HK-2 (cell line): ENCODE results near the gene SIK3.

Experiments used
- DNase-seq: peaks from one replicate; pipeline ENCODE4 v3.0.0-alpha.2; 2018; ENCODE audit not compliant: unreplicated experiment

SIK3 gene

DNA sequence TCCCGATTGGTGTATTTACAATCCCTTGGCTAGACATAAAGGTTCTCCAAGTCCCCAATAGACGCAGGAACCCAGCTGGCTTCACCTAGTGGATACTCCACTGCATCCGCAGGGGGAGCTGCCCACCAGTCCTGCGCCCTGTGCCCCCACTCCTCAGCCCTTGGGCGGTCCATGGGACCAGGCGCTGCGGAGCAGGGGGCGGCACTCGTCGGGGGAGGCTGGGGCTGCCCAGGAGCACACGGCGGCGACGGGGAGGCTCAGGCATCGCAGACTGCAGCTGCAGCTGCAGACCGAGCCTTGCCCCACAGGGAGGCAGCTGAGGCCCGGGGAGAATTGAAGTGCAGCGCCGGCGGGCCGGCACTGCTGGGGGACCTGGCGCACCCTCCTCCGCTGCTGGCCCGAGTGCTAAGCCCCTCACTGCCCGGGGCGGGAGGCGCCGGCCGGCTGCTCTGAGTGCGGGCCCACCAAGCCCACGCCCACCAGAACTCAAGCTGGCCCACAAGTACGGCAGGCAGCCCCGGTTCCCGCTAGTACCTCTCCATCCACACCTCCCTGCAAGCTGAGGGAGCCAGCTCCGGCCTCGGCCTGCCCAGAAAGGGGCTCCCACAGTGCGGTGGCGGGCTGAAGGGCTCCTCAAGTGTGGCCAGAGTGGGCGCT is 12.2 kb upstream of the SIK3 start:
- no peak for DNase-seq

DNA sequence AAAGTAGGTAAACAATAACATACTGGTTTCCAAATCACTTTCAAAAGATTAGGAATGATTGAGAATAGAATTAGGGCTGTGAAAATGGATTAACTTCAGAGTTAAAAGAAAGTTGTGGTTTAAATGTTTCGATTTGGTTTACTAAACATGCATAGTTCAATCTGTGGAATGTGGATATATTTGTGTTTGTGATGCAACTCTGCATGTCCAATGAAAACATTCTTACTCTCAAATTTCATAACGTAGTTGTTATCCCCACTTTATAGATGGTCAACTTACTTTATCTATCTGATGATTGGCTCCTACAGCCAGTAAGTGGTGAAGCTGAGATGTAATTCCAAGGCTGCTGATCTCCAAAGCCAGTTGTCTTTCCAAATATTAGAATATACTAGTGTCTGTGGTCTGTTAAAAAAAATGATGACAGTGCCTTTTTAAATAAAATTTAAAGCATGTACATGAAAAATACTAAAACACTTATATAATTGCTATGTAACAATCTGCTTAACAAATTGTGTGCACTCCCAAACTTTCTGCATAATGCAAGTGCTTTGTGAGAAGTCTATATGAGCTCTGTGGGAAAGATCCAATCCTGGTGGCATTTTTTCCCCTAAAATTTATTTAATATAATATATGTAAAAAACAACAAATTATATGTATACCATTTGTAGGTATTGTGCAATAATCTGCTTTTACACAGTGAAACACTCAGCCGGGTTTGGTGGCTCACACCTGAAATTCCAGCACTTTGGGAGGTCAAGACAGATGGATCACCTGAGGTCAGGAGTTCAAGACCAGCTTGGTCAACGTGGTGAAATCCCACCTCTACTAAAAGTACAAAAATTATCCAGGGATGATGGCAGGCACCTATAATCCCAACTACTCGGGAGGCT is 9.7 kb upstream of the SIK3 start:
- DNase-seq = no peak

DNA sequence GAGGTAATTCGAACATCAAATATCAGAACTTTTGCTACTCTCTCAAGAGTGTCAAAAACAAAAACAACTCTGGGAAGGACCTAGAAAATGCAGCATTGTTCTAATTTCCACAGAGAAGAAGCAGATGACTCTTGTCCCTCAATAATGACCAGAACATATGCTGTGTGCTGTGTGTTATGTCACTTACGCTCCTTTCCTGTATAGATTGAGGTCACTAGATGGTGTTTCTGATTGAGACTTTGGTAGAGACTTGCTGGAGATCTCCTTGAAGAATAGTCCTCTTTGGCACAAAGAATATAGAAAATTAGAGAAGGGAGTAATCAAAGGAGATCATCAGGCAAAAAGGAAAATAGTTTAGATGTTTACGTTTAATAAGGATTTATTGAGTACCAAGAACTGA is 2.3 kb upstream of the SIK3 start:
- DNase-seq = no peak

DNA sequence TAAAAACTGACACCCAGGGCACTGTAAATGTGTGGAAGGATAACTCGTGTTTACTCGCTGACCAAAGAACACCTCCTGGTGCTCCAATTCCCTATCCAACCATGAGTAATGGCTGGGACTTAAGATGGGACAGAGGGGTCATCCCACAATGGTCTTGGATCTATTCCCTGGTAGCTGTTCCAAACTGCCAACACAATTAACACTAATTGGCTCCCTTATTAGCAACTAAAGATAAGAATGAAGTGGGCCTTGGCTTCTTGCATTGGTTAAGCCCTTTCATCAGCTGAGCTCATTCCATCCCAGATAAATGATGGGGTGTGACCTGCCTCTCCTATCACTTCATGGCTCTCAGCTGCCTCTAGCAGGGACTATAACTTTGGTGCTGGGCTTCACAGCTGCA is 1.5 kb upstream of the SIK3 start:
- DNase-seq = no peak

DNA sequence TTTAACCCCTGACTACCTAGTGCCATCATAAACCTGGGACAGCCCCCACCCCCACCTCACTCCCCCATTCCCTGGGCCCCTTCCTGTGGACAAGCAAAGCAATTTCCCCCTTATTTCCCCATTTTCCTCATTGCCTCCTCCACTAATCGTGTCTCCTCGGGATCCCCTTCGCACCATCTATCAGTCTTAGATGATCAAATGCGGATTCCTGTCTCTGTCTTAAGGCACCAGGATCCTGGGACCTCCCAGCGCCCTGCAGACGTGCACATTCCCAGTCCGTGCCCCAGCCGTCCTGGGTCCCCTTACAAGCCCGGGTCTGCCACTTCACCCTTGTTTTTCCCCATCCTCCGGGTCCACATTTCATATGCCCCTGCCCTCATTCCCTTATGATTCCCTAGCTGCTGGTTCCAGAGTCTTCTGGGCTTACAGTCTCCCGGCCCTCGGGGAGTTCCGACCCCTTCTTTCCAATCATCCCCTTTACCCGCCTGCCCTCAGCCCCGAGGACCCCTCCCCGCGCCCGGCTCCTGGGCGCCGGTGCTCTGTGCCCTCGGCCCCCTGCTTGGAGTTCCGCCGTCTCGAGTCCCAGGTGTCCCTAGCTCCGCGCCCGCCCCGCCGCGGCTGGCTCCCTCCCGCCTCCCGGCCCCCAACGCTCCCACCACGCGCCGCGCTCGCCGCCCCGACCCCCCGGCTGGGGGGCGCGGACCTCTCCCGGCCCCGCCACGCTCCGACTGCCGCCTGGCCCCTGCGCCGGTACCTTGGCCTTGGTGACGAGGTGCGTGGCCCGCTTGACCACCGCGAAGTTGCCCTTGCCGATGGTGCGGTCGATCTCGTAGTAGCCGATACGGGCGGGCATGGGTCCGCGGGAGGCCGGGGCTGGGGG is 599 bp downstream of the SIK3 start:
- DNase-seq = peak; percentile 50

DNA sequence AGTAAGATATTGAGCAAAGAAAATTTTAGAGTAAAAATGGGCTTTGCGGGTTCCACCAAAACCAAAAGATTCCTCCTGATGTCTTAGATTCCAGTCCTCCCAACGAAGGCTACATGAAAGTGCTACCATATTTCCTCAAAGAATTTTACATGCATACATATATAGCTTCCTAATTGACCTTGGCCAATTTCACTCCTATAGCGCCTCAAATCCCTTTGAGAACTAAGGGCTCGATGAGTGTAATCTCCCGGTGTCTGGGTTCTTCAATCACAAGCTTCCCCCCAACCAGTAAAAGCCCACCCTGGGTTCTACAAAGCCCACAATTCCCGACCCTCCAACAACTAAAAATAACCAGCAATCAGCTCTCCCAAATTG is 1.2 kb downstream of the SIK3 start:
- no peak for DNase-seq

DNA sequence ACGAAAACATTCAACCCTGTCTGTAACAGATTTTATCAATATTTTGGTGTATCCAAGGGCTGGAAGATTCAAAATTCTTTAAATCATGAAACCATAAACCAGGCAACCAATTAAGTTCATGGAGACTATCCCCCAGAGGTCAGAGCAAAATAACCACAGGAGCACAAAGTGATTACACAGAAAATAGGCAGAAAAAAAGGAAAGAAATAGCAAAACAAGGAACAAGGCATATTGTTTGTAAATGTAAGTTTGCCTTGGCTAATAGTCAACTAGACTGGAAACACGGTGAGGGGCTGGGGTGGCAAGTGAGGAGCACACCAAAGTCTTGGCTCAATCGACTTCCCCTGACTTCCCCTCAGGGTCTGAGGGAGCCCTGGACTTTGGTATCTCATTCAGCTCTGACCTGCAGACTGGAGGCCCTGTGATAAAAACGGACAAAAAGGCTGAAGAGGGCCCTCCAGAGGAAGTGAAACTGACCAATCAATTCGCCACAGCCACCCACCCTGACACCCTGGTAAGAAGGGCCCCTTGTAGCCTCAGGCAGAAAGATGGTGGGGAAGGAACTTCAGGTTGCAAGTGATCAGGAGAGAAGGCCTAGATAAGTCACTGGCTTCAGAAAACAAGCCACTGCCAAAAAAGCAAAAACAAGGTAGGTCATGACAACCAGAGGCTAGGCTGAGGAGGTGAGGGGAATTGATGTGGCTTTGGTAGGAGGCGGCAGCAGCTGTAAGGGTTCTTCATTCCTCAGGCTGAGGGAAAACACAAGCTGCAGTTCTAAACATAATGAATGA is 1.8 kb downstream of the SIK3 start:
- DNase-seq = no peak

DNA sequence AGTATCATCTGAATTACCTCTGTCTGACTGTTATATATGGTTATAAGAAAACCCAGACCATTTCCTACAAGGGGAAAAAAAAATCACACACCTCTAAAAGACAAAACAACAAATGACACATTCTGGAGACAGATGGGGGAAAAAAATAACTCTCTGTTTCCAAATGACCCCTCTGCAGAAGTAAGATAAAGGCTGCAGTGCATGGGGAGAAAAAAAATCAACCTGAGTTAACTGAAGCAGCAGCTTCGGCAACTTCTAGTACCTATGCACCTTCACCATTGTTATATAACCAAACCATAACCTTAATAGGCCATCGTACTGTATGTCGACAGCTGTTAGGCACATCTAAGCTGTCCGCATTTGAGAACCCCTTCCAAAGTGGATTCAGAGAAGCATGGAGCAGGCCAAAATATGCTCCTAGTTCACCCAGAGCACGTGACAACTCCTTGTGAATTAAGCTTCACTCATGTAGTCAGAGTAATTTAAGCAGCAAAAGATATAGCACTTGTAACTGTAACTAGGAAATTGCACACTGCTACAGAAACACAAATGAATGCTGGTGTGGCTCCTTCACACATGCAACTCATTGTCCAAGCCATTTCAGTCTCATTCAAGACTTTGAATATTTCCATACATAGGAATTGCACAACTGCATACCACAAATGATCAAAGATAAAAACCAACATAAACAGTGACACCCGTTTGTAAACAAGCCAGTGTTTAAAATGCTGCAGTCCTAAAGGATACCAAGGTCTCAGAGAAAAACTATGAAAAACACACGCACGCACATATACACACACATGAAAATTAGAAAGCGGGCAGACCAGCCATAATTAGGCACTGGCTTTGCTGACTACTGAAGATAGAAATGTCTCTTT is 2.7 kb downstream of the SIK3 start:
- DNase-seq = no peak

DNA sequence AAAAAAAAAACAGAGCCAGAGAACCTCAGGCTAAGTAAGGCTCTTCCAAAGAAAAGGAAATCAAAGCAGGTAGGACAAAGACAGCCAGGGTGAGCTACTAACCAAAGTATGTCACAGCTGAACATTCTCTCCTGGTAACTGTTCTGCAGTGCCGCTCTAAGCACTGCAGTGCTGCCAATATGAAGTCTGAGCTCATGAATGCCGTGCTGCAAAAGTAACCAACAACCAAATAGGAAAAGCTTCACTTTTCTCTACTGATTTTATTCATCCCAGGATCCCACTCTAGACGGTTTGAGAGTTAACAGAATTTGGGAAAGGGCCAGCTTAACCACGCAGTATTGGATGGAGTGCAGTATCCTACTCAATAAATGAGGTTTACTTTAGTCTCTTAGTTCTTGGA is 3.5 kb downstream of the SIK3 start:
- no peak for DNase-seq

DNA sequence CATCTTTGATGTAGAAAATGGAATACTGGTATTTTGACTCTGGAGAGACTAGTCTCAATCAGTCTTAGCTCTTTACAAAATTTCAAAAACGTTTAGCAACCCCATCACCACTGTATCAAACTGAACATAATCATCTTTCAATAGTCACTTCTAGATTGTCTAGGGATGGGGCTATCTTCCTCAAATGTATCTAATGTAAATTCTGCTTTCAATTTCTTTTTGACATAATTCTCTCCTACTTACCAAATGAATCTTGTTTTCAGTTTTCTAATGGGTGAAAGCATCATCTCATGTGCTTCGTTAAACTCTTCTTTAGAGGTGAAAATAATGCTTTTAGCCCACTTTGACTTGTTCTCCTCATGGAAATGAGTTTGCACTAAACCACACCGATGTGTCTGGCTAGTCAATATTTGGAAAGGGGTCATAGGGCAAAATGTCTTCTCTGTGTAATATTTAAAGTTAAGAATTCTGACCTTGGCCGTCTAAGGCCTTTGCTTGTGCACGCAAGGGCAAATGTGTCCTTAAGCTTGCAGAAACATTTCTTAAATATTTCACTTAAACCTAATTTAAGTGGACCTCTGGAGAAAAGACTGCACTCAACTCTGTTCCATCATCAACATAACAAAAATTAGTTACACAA is 5.2 kb downstream of the SIK3 start:
- no peak for DNase-seq

DNA sequence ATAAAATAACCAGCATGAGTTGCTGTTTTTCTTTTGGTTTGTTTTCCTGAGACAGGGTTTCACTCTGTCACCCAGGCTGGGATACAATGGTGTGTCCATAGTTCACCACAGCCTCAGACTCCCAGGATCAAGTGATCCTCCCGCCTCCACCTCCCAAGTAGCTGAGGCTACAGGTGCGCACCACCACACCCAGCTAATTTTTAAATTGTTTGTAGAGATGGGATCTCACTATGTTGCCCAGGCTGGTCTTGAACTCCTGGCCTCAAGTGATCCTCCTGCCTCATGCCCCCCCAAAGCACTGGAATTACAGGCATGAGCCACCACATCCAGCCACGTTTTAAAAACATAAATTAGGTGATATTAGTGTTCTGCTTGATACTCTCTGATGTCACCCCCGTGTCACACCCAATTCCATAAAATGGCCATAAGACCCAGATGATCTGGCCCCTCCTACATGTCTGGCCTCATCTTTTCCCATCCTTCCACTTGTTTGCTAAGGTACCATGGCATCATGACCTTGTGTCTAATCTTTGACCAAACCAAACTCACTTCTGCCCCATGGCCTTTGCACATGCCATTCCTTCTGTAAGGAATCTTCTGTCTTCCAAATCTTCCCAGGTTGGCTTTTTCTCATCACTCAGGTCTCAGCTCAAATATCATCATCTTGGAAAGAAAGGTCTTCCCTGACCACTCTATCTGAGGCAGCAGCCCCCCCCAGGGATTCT is 6.3 kb downstream of the SIK3 start:
- DNase-seq = no peak

DNA sequence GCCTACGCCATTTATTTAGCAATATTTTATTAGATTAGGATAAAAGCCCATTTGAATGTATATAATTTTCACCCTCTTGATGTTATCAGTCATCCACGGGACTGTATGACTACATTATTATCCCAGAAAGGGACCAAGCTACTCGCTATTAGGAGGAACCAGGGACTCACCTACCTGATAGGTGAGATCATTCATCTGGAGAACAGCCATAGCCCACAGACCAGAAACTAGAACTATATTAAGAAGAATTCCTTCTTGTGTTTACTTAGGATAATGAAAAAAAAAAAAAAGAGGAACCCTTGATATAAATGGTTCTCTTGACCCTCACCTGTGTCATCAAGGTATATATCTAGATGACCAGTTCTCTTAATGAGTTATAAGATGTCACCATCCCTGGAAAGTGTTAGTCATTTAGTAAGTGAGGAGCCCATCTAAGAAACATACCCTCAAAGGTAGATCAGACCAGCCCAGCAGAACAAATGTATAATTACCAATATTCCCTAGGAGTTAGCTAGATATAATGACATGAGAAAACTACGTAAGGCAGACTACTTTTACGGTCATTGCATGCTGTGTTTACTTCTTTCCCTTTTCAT is 8.0 kb downstream of the SIK3 start:
- DNase-seq = no peak

DNA sequence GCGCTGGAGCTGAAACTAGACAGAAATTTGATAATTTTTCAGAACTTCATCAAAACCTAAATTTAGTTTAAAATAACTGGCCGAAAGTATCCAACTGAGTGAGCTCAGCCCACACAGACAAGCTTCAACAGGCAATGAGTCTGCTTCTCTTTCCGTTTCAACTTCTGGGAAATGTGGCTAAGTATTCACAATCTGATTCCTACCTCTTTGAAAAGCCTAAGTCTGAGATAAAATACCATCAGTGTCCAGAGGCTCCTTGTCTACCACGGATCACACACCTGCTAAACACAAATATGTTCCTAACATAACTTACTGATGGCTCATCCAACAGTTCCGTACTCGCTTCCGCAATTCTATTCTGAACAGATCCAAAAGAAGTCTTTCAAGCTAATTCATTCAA is 8.5 kb downstream of the SIK3 start:
- DNase-seq = no peak

DNA sequence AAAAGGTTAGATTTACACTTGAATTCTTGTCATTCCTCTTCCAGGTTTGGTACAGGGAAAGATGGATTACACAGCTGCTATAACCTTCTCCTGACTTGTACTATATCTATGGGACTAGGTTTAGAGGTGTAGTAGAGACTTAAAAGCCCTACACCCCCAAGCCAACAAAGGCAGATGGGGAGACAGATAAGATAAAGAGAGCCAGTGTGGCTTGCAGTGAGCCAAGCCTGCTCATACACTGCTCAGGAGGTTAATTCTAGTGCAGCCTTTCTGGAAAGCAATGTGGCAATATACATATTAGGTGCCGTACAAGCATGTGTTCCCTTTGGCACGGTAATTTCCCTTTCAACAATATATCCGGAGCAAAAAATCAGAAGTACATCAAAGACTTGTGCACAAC is 10.8 kb downstream of the SIK3 start:
- no peak for DNase-seq

DNA sequence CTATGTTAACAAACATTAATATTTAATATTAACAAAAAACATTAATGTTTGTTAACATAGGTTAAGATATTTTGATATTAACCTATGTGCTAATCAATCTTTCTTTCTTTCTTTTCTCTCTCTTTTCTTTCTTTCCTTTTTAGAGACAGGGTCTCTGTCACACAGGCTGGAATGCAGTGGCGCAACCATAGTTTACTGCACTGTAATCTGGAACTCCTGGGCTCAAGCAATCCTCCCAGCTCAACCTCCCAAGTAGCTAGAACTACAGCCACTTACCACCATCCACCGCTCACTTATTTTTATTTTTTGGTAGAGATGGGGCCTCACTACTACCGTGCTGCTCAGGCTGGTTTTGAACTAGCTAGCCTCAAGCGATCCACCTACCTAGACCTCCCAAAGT is 13.2 kb downstream of the SIK3 start:
- DNase-seq = no peak

DNA sequence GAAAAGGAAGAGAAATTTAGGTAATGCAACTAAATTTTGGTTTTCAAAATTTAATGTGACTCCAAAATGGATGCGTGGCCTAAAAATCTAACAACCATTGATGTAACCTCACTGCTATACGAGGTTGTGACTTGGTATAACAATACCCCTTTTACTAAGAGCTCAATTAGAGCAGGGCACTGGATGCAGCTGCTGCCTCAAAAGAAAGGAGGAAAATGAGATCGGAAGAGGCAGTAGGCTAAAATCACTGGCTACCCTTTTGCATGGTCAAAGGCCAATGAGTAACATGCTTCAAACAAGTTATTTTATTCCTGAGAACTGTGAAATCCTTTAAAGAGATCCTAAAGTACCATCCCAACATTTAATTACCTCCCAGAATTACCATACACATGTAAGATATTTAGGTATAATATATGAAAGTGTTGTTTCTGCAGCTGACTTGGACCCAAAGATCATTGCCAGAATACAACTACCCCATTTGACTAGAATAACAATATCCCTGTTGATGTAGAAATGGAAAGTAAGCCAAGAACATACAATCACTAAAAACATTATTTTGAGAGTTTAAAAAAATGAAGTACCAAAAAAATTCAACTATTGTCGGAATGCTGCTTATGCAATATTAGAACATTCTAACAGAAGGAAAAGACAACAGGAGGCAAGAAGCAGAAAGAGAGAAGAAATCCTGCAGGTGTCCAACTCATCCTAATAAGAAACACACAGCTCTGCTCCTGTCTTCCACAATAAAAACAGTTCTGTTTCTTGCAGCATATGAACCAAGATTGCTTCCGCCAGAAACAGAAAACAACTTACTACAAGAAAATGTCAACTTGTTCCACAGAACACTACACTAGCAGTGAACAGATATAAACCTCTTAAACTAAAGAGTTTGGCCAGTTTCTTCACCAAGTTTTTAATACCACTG is 15.0 kb downstream of the SIK3 start:
- no peak for DNase-seq

DNA sequence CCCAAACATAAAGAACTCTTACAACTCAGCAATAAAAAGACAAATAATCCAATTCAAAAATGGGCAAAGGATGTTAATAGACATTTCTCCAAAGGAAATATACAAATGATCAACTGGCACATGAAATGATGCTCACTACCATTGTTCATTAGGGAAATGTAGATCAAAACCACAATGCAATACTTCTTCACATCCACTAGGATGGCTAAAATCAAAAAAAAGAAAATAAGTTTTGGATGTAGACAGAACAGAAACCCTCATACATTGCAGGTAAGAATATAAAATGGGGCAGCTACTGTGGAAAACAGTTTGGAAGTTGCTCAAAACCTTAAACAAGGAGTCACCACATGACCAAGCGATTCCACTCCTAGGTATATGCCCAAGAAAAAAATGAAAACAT is 16.3 kb downstream of the SIK3 start:
- DNase-seq = no peak

DNA sequence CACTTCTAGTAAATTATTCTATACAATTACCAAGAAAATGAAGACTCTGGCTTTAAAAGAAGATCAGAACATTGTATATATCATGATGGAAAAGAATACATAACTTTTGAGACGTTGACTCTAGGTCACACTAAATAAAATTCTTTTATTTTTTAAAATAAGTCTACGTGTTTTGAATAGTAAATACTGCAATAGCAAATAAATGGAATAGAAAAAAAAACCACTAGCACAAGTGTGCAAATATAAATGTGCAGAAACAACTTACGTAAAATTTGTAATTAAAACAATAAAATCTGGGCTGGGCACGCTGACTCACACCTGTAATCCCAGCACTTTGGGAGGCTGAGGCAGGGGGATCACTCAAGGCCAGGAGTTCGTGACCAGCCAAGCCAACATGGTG is 17.9 kb downstream of the SIK3 start:
- no peak for DNase-seq
